Skin epidermis (tissue), 12 donors: ENCODE results near the gene COX7A1.
"Not testable (repeated sequence)": the region's sequence is repeated elsewhere in the genome, so short reads cannot be mapped to it uniquely, and the experiment has no call there.

Source experiments
- H3K27ac ChIP-seq, 21 experiments: fragments of 200-600 bp; sonication (generic) in 11 of 21; one replicate each; pipeline ENCODE4 v1.5.0; 2020; ENCODE audit warnings: mild to moderate bottlenecking in 3 of 21, inconsistent platforms in 2 of 21, moderate library complexity in 2 of 21
- H3K4me3 ChIP-seq, 7 experiments: fragments of 200-600 bp; sonication (generic) in 2 of 7; one replicate each; pipeline ENCODE4 v1.5.0; 2020; ENCODE audit warnings: inconsistent platforms in 2 of 7, mild to moderate bottlenecking in 2 of 7, moderate library complexity in 1 of 7

COX7A1 gene

GRCh38 chr19:36144624-36145023 lies 7.6 kb downstream of the COX7A1 start:
- Histone ChIP-seq H3K4me3 (no peak overlapping the region), H3K27ac (no peak overlapping the region)

- no peak overlapping the region for H3K4me3 ChIP-seq
- peak overlapping the region in 1 of 21 experiments; percentile 32 for H3K27ac ChIP-seq
These were observed 9.8 kb downstream of the COX7A1 start for GRCh38 chr19:36142496-36142895.

GRCh38 chr19:36142046-36142445 lies 10.2 kb downstream of the COX7A1 start:
- peak overlapping the region in 3 of 21 experiments; percentile 12 to 98 (median 32) for H3K27ac ChIP-seq
- no peak overlapping the region for H3K4me3 ChIP-seq

GRCh38 chr19:36141039-36141927 lies 11.0 kb downstream of the COX7A1 start:
- H3K27ac ChIP-seq, result peak overlapping the region; percentile 79 to 99 (median 95)

GRCh38 chr19:36140304-36141038 lies 11.8 kb downstream of the COX7A1 start:
- Histone ChIP-seq H3K4me3 (peak overlapping the region; percentile 65 to 87 (median 74)), H3K27ac (peak overlapping the region; percentile 79 to 99 (median 95))

More at GRCh38 chr19:36141039-36141927, 11.0 kb downstream of the COX7A1 start:
- H3K4me3 ChIP-seq, result peak overlapping the region; percentile 65 to 87 (median 74)

- H3K27ac ChIP-seq, result peak within 1 kb of the TSS; percentile 79 to 99 (median 95)
- H3K4me3 ChIP-seq, result peak within 1 kb of the TSS; percentile 65 to 87 (median 74)
These were observed 12.6 kb downstream of the COX7A1 start, which contains the start of gene CAPNS1 for GRCh38 chr19:36139473-36140303. Gene CAPNS1, plus strand, starts transcription at chr19:36140066. Its CDS starts 946 bp downstream, at chr19:36141012.

- H3K27ac ChIP-seq, result peak overlapping the region; percentile 10 to 99 (median 95)
- H3K4me3 ChIP-seq, result peak overlapping the region; percentile 65 to 87 (median 74)
These were observed 13.2 kb downstream of the COX7A1 start for GRCh38 chr19:36139120-36139472.

- no peak overlapping the region for H3K4me3 ChIP-seq
These were observed 15.1 kb downstream of the COX7A1 start for GRCh38 chr19:36136964-36137686.

GRCh38 chr19:36134867-36135266 lies 17.4 kb downstream of the COX7A1 start:
- not testable (repeated sequence) for H3K27ac ChIP-seq, H3K4me3 ChIP-seq

More at GRCh38 chr19:36136964-36137686, 15.1 kb downstream of the COX7A1 start:
- H3K27ac ChIP-seq, result peak overlapping the region in 12 of 21 experiments; percentile 7 to 71 (median 61)

- H3K4me3 ChIP-seq, result not testable (repeated sequence)
- H3K27ac ChIP-seq, result peak overlapping the region in 2 of 21 experiments; percentile 7 to 31
These were observed 21.0 kb downstream of the COX7A1 start for GRCh38 chr19:36131221-36131620.

GRCh38 chr19:36128392-36128736 lies 23.9 kb downstream of the COX7A1 start:
- H3K4me3 ChIP-seq, result peak overlapping the region; percentile 23 to 41 (median 34)
- peak overlapping the region; percentile 9 to 96 (median 87) for H3K27ac ChIP-seq

GRCh38 chr19:36125557-36125956 lies 26.7 kb downstream of the COX7A1 start:
- no peak overlapping the region for H3K27ac ChIP-seq

GRCh38 chr19:36121486-36122124 lies 30.6 kb downstream of the COX7A1 start:
- Histone ChIP-seq H3K4me3 (no peak overlapping the region), H3K27ac (no peak overlapping the region)

More at GRCh38 chr19:36125557-36125956, 26.7 kb downstream of the COX7A1 start:
- H3K4me3 ChIP-seq, result no peak overlapping the region

- no peak overlapping the region for H3K27ac ChIP-seq
- H3K4me3 ChIP-seq, result no peak overlapping the region
These were observed 31.3 kb downstream of the COX7A1 start for GRCh38 chr19:36120984-36121358.

- Histone ChIP-seq H3K27ac (no peak overlapping the region), H3K4me3 (no peak overlapping the region)
These were observed 31.9 kb downstream of the COX7A1 start for GRCh38 chr19:36120092-36120983.

- peak overlapping the region in 6 of 7 experiments; percentile 56 to 85 (median 76) for H3K4me3 ChIP-seq
- H3K27ac ChIP-seq, result peak overlapping the region in 17 of 21 experiments; percentile 45 to 94 (median 89)
These were observed 36.0 kb downstream of the COX7A1 start for GRCh38 chr19:36116344-36116637.
